ENCODE measurements around the gene CIZ1.
A peak's percentile ranks its signal among the peaks of the same experiment; 100 is the strongest.

Gene CIZ1

DNA sequence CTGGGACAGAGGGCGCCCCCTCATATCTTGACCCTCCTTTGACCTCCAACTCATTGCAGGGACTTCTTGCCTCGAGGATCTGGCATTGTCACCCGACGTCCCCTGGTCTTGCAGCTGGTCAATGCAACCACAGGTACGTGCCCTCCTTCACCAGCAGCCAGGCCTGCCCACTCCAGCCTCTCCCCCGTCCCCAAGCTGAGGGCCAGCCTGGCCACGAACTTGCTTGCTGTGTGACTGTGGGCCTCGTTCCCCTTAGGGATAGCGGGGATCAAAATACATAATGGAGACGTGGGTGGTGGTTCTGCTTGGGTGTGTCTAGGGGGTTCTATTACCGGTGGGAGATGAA, 26.8 kb upstream of the CIZ1 start:
- no peak for DNase-seq (ENCODE audit: low read depth)
- no peak overlapping the region for H3K4me3 ChIP-seq (replicated peaks; ENCODE audit: low read depth, low read length)
- TF ChIP-seq, protein P1, sequence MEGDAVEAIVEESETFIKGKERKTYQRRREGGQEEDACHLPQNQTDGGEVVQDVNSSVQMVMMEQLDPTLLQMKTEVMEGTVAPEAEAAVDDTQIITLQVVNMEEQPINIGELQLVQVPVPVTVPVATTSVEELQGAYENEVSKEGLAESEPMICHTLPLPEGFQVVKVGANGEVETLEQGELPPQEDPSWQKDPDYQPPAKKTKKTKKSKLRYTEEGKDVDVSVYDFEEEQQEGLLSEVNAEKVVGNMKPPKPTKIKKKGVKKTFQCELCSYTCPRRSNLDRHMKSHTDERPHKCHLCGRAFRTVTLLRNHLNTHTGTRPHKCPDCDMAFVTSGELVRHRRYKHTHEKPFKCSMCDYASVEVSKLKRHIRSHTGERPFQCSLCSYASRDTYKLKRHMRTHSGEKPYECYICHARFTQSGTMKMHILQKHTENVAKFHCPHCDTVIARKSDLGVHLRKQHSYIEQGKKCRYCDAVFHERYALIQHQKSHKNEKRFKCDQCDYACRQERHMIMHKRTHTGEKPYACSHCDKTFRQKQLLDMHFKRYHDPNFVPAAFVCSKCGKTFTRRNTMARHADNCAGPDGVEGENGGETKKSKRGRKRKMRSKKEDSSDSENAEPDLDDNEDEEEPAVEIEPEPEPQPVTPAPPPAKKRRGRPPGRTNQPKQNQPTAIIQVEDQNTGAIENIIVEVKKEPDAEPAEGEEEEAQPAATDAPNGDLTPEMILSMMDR (IDR thresholded peaks at IDR 0.05; ENCODE audit: low read length, missing control alignments), result no peak

DNA sequence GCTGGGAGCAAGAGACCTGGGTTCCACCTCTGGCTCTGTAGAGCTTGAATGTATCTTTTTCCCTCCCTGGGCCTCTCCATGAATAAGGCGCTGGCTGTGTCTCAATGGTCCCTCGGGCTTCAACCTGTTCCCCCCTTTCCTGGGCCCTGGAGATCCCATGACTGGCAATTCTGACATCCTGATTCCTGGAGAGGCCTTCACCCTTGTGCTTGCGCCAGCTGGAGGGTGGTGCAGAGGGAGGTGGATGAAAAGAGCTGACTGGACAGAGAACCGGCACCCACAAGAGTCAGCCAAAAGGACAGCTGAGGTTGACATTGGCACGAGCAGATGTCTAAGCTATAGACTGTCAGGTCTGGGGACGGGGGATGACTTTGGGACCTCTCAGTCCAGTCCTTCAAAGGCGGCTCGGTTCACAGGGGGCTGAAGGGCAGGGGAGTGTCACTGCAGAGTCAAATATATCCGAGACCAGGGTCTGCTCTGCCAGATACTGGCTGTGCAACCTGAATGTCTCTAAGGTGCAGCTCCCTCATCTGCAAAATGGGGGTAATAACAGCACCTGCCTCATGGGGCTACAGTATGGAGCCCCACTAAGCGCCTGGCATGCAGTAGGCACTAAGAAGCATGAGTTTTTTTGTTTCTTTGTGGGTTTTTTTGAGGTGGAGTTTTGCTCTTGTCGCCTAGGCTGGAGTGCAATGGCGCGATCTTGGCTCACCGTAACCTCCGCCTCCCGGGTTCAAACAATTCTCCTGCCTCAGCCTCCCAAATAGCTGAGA, 25.6 kb upstream of the CIZ1 start:
- H3K4me3 ChIP-seq (replicated peaks; ENCODE audit: low read depth, low read length), result no peak overlapping the region
- DNase-seq (ENCODE audit: low read depth), result no peak
- TF ChIP-seq, protein P1 (IDR thresholded peaks at IDR 0.05; ENCODE audit: low read length, missing control alignments), result no peak

DNA sequence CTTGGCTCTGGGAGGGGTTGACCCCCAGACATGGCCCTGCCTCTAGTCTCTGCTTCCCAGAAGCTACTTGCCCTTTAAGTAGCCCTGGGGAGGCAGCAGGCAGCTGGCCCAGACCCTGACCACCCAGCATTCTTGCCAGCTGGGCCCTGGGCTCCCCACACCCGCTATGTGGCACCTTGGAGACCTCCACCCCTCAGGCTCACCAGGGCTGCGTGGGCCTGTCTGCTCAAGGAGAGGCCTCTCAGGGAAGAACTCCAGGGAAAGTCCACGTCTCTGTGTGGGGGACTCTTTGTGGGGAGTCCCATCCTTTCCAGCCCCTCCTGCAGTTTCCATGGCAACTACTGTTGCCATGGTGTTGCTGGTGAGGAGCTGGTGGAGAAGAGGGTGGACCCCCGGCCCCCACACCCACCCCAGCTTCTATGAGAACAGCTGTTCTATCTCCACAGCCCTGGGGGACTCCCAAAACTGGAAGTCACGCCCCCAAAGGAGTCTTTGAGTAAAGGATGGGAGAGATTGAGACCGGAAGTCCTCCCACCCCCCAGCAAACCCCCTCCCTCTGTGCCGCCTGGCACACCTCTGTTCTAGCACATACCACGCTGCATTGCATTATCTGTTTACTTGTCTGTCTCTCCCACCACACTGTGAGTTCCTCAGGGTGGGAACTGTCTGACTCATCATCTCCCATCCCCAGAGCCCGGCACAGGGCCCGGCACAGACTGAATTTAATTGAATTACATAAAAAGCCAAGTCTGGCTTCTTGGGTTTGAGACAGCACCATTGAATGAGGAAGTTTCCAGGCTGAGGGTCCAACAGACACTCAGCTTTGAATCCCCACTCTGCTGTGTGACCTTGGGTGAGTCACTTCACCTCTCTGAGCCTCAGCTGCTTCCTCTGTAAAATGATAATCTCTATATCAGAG, 24.4 kb upstream of the CIZ1 start:
- DNase-seq (ENCODE audit: low read depth), result peak; percentile 71
- TF ChIP-seq, protein P1 (IDR thresholded peaks at IDR 0.05; ENCODE audit: low read length, missing control alignments), result no peak
- no peak overlapping the region for H3K4me3 ChIP-seq (replicated peaks; ENCODE audit: low read depth, low read length)

DNA sequence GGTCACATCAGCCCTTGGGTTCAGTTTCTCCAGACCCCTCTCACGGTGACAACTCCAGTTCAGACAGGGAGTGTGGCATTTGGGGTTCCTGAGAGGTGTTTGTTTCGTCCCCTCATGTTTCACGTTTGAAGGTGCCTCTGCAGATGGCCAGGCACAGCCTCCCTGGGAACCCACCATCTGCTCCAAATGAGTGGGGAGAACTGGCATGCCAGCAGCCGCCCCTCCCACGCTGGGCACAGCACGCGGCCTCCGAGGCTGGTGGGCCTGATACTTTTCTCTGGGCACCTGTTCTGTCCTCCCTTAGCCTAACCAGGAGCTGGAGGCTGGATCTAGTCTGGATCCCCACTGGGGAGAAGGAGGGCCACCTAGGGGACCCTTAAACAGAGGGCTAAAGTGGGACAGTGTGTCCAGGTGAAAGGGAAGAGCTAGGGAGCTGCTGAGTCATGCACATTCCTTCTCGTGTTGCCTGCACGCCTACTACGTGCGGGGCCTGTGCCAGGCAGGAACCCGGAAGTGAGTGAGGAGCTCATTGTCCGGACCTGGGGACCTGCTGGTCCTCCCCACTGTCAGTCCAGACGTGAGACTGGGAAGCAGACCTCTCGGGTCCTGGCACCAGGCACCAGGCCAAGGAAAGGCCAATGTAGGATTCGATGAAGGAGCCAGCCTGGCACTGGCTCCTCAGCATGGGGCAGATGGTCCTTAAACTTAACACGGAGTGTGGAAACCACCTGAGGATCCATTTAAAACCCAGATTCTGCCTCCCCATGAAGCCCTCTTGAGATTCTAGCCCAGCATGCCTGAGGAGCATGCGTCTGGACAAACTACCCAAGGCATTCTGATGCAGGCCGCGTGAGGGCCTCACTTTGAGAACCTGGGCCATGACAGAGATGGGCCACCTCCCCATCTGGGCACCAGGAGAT, 23.5 kb upstream of the CIZ1 start:
- DNase-seq (ENCODE audit: low read depth), result no peak
- H3K4me3 ChIP-seq (replicated peaks; ENCODE audit: low read depth, low read length), result no peak overlapping the region
- TF ChIP-seq, protein P1 (IDR thresholded peaks at IDR 0.05; ENCODE audit: low read length, missing control alignments), result no peak

DNA sequence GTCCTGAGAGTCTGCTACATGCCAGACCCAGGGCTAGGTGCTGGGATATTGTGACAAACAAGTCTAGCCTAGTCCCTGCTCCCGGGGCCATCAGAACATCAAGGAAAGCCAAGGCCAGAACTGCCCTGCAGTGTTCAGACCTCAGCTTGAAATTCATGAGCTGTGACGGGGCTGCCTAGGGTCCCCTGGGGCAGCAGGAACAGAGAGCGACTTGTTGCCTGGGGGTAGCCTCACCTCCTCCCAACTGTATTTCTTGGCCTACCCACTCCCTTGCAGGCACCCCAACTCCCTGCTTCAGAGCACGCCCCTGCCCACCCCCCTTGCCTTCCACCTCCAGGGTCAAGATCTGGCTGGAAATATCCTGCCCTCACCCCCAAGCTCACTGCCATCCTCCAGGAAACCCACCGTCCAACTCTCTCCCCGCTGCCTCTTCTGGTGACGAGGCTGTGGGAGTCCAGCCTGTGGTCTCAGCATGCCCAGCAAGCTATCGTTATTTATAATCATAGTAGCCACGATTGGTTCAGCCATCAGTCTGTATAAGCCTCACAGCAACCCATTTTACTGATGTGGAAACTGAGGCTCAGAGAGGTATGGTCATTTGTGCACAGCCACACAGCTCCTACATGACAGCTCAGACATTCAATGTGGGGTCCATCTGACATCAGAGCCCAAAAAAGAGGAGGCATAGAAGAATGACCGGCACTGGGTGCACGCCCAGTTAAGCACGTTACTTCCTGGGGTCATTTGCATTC, 22.6 kb upstream of the CIZ1 start:
- no peak overlapping the region for H3K4me3 ChIP-seq (replicated peaks; ENCODE audit: low read depth, low read length)
- TF ChIP-seq, protein P1 (IDR thresholded peaks at IDR 0.05; ENCODE audit: low read length, missing control alignments), result no peak
- DNase-seq (ENCODE audit: low read depth), result no peak

DNA sequence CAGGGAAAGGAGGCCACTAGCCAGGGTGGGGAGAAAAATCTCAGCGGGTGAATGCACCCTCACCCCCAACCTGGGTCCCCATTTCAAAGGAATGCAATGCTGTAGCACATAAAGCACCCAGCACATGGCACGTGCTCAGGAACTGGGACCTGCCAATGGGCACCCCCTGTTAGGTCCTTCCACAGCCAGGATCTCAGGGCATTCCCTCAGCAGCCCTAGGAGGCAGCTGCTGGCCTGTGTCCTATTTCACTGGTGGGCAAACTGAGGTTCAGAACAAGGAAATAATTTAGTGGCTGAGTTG, 20.6 kb upstream of the CIZ1 start:
- TF ChIP-seq, protein P1 (IDR thresholded peaks at IDR 0.05; ENCODE audit: low read length, missing control alignments), result no peak
- DNase-seq (ENCODE audit: low read depth), result no peak
- no peak overlapping the region for H3K4me3 ChIP-seq (replicated peaks; ENCODE audit: low read depth, low read length)

Measured in fibroblast of pulmonary artery (primary cell).